GM12873 (cell line): ENCODE results near the gene ASIC5.
A peak's percentile ranks its signal among the peaks of the same experiment; 100 is the strongest.

Experiments
- CTCF ChIP-seq: IDR thresholded peaks from 2 replicates; pipeline ENCODE4 v1.5.1; 2012; ENCODE audit warnings: low read depth, mild to moderate bottlenecking, moderate library complexity, low read length, control low read depth; ENCODE audit not compliant: insufficient read depth; ENCODE audit errors: missing control alignments

The ASIC5 gene

DNA sequence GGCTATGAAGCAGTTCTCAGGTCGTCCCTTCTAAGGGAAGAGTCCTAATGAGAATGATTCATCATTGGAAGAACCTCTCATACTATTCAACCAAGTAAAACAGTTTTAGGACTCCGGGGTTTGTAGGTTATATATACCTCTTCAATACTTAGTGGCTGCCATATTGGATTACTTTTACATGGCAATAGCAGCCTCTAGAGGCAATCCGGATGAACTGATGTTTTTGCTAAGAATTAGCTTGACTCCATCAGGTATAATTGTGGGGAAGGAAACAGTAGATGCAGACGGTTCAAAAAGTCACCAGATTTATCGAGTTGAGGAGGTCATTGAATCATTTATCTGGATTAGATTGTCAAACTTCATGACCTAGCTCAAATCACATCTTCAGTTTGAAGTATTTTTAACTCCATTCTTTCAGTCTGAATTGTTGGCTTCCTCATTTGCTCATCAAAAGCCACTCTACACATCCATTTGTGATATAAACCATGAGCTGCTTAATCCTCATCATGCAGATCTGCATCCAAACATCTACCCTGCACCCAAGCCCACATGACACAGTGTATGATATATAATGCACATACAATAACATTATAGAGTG, 78.9 kb downstream of the ASIC5 start:
- peak; percentile 88 for TF ChIP-seq CTCF

DNA sequence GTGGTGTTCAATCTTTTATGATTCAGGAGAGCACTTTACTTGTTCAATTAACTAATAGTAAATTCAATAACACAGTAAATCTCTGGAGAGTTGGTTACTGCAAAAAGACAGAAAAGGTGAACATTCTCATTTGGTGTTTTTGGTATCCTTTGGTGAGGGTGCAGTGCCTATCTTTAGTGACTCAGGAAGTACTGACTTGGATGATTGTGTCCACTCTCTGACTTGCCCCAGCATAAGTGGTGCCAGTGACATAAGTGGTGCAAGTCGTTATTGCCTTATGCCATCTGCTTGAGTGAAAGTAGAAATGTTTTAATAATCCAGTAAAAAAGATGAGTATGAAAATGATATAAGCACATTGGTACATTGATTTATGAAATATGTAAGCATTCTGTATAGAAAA, 80.2 kb downstream of the ASIC5 start:
- no peak for TF ChIP-seq CTCF

DNA sequence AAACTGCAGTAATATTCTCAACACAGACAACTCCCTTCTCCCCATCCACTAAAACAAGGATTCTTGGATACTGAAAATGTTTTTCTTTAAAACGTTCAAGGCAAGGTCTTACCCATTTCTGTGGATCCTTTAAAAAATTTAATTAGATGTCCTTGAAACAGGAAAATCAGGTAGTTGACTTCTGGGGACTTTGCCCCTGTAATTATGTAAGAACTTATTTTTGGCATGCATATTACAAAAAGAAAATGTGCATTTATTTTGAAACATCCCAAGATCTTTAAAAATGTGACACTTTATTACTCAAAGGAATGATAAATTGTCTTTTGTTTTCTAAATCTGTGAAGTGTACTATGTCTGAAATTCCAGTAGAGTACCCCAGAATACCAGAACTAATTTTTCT, 81.4 kb downstream of the ASIC5 start:
- TF ChIP-seq CTCF = no peak

DNA sequence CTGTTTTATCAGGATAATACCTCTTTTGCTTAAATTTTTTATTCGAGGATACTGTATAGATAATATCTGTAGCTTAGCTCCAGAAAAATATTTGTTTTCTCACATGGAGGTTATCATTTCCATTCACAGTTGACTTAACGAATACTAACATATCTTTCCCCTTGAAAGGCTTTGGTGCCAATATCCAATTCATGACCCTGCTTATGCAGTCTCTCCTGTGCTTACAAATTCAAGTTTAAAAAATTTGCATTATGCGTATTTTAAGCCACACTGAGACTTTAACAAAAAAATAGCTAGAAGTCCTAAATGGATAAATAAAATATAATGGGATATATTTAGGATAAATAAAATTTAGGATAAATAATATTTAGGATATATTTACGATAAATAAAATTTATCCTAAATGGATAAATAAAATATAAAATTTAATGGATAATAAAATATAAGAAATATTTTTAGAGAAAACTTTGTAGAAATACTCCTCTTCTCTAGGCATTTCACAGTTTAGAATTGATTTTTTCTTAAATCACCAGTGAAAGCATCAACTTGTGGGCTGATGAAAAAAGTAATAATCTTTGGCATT, 84.7 kb downstream of the ASIC5 start:
- TF ChIP-seq CTCF = no peak

- TF ChIP-seq CTCF = no peak
These were observed 85.3 kb downstream of the ASIC5 start for GRCh38 chr4:155780775-155781174.
